ENCODE measurements around the gene BFSP2. TPM values are rescaled to one million over a fixed set of nuclear protein-coding genes. Genes with fewer than 3 reads are reported as not detected.
A peak's percentile ranks its signal among the peaks of the same experiment; 100 is the strongest.
"Not testable (repeated sequence)": the region's sequence is repeated elsewhere in the genome, so short reads cannot be mapped to it uniquely, and the experiment has no call there.

The BFSP2 gene
- total RNA-seq, 1 donor from 2014 or later: not detected

DNA sequence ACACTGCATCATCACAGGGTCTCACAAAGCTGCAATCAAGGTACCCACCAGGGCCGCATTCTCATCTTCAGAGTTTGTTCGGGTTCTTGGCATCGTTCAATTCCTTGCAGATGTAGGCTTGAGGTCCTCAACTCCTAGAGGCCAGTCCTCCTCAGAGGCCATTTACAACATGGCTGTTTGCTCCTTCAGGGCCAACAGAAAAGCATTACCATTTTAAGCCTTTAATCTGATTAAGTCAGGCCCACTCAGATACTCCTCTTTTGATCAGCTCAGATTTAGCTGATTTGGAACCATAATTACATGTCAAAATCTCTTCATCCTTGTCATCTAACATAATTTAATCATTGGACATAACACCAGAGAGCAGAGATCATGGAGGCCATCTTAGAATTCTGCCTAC lies 55.4 kb downstream of the BFSP2 start:
- DNase-seq (ENCODE audit: low read depth in 2 of 2): no peak

DNA sequence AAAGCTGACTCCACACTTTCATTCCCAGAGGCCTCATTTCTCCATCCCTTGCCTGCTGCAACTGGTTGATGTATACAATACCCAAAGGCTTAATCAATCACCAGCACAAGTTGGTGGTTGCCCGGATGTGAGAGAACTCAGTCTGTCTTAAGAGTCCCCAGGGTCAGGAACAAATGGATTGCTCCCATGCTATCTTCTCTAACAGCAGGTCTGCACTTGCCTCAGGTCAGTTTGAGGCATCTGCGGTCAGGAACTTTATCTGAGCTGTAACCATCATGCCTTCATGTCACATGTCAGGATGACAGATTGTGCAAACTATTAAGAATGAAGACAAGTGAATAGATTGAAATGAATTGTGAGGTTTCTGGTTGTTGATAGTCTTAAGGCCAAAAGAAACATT lies 56.1 kb downstream of the BFSP2 start:
- DNase-seq (ENCODE audit: low read depth in 2 of 2): no peak

DNA sequence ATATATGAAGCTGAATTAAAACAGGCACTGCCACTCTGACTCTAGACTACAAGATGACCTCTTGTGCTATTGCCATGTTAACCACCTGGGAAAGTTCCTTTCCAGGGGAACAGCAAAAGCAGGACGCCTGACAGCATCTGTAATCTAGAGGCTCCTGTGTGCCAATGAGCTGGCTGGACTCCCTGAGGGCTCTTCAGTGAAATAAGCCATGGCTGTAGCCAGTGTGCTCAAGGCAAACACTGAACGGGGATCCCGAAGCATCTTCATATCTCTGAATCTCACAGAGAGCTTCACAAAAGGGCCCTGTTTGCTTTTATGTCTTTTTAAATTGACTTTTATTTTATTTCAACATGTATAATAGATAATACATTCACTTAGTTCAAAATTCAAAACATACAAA lies 57.2 kb downstream of the BFSP2 start:
- no peak for DNase-seq (ENCODE audit: low read depth in 2 of 2)

DNA sequence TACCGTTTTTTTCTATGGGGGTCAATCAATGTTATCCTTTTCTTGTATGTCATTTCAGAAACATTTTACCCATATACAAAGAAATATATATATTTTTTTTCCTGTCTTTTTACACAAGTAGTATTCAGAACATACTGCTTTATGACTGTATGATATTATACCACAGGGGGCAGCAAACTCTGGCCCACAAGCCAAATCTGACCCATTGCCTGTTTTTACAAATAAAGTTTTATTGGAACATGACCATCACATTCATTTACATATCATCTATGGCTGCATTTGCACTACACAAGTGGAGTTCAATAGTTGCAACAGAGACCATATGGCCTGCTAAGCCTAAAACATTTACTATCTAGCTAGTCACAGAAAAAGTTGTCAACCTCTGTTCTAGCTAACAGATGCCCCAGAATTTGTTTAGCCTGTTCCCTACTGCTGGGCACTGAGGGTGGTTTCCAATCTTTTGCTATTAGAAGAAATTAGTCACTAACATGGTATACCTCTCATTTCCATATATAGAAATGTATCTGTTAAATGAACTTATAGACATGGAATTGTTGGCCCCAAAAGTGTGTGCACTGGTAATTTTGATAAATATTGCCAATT lies 57.7 kb downstream of the BFSP2 start:
- peak; percentile 14 to 31 for DNase-seq (ENCODE audit: low read depth in 2 of 2)

DNA sequence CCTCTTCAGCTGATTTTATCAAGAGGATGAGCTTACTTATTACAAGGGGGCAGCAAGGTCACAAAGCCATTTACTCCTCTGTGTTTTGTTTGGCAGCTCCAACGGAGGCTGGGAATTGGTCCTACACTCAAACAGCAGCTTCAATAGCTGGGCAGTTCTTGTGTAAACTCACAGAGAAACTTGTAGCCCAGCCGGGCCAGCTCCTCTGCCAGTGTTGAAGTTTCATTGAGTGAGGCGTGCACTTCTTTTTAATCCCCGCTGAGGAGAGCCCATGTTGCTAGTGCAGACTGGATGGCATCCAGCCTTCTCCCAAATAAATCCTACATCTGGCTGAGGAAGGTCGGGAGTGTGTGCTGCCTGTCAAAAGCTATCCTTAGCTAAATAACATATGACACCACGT lies 59.5 kb downstream of the BFSP2 start:
- DNase-seq (ENCODE audit: low read depth in 2 of 2): peak in 1 of 2 donors; percentile 36

DNA sequence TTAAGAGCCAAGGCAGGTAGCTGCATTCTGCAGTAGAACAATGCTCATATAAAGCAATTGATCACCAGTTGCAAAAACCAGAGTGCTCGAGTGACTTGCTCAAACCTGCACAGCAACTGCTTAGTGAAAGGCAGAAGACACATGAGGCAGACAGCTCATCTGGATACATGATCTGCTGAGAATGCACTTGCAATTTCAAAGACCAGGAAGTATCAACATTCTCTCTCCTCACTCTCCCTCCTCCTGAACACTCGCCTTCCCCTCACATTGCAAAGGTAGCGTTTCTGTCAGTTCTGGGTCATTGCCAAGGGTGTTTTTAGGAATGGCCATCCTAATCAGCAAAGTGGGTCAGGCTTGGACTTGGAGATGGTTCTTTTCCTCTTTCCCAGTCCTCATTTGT lies 61.0 kb downstream of the BFSP2 start:
- no peak for DNase-seq (ENCODE audit: low read depth in 2 of 2)

DNA sequence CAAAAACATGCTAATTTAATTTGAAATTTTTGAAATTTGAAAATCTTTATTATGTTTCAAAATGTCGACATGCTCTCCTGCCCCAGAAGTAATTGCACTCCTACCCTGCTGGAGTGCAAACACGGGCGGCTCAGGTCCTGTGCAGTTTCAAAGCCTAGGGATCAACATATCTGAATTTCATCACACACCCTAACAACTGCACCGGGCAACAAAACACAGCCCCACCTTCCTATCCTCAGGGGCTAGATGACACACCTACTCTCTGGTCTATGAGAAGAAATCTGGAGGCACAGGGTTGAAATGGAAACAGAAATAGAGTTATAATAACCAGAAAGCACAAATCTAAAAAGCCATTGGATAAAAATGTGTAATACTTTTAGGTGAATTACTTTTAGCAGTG lies 61.4 kb downstream of the BFSP2 start:
- DNase-seq (ENCODE audit: low read depth in 2 of 2): no peak

DNA sequence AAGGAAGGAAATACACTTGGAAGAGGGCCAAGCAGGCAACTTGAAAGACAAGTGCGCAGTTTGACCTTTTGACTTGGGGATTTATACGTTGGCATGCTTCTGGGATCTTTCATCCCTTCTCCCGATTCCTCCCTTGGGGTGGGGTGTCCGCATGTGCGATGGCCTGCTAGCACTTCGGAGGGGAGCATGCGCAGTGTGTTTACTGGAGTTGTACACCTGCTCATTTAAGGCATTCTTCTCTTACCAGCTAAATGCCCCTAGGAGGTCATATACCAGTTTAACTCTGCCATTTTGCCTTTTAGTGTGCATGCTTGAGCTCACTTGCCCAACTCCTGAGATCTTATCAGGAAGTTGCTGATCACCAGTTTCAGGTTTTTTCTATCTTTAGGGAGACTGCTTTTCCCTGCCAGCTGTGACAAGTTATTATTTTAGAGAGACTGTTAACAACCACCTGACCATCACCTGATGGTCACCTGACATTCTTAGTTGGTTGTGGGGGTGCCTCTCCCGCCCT lies 63.5 kb downstream of the BFSP2 start:
- peak in 1 of 2 donors; percentile 24 for DNase-seq (ENCODE audit: low read depth in 2 of 2)

DNA sequence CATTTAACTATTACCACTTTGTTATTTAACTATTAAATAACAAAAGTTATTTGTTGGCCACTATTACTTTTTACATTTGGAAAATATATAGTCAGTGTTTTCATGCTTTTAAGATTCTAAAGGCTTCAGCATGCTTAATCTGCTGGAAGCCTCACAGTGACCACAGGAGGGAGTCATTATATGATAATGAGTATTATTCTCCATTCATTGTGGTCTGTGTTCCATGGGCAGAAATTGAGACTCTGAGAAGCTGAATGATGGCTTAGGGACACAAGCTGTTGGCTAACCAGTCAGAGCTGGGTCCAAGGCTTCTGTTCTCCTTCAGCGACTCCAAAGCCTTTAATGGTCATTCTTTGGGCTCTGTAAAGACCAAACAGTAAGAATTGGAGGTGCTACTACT lies 64.7 kb downstream of the BFSP2 start:
- peak; percentile 41 to 66 for DNase-seq (ENCODE audit: low read depth in 2 of 2)

DNA sequence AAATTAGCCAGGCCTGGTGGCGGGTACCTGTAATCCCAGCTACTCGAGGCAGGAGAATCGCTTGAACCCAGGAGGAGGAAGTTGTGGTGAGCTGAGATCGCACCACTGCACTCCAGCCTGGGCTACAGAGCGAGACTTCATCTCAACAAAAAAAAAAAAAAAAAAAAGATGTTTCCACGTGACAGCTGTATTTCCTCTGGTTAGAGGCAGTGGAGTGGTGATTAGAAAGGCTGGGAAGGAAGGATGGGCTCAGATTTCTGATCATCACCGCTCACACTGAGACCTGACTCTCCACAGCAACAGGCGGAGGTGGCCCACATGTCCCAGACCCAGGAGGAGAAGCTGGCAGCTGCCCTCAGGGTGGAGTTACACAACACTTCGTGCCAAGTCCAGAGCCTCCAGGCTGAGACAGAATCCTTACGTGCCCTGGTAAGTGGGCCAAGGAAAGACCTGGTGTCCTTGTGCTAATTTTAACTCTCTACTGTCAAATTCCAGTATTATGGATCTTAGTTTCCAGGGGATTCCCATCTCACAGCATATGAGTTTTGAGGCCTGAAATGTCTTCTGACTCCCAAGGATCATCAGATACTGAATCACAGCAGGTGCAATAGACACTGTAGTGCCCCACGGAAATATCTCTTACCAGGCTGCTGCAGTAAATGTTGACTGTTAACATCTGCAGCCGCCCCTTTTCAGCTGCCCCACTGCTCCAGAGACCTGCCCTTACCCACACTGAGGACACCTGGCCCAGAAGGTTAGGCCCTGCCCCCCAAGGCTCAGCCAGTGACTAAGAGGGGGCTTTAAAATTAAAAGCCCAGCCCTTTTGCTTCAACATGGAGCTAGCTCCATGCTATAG lies 66.9 kb downstream of the BFSP2 start:
- DNase-seq (ENCODE audit: low read depth in 2 of 2): no peak

DNA sequence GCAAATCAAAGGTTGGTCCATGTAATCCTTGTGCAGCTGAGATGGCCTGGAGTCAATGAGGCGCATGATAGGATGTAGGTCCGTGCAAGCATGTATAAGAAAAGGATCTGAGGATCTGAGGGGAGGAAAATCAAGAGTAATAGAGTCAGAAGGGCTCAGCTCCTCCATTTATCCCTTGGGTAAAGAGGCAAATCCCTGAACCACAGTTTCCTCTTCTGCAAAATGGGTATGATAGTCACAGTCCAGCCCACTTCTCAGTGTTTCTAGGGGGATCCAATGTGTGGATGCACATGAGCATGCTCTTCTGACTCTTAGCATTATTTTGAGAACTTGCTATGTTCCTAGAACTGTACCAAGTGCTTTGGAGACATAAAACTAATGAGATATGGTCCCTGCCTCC lies 67.9 kb downstream of the BFSP2 start:
- no peak for DNase-seq (ENCODE audit: low read depth in 2 of 2)

DNA sequence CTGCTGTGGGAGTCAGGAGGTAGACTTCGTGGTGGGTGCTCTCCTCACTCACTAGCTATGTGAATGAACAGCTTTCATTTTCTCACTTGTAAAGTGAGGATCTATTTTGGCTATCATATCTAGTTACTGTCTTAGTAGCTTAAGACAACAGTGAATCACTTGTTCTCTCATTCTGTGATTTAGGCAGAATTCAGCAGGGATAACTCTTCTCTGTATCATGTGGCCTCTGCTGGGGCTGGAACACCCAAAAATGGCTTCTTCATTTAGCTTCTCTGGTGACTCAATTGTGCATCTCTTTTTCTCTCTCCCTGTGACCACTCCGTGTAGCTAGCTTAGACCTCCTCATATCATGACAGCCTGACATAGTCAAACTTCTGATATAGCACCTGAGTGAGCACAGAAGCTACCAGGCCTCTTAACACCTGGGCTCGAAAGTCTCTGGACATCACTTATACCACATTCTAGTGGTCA lies 68.4 kb downstream of the BFSP2 start:
- no peak for DNase-seq (ENCODE audit: low read depth in 2 of 2)

DNA sequence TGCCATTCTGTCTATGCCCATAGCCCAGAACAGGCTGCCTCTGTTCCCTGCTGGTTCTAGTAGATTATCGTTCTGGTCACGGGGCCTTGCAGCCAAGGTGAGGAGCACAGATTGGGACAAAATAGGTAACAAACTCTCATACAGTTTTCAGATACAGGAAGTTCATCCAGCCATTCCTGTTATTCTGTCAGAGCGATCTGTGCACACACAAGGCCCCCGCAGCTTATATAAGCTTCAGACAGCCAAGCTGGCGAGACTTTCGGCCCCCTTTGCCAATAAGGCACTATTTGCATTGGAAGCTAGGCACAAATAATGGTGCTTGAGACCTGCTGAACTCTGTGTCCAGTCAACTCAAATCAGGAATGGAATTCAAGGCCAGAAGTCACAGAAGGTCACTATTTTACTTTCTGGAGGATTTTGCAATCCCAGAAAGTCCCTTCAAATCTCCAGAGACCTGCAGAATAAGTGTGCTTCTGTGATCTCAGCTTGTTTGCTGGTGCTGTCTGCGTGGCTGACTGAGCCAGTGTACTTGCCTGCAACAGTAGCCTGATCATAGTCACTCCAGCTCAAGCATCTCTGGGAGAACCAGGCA lies 69.4 kb downstream of the BFSP2 start:
- no peak for DNase-seq (ENCODE audit: low read depth in 2 of 2)

DNA sequence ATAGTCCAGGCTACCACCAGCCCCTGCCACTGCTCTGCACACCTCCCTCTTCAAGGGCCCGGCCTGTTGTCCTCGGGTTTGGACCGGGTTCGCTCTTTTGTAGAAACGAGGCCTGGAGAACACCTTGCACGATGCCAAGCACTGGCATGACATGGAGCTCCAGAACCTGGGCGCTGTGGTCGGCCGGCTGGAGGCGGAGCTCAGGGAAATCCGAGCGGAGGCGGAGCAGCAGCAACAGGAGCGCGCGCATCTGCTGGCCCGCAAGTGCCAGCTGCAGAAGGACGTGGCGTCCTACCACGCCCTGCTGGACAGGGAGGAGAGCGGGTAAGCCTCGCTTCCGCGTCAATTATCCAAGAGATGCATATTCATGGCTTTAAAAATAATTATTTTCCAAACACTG lies 72.4 kb downstream of the BFSP2 start:
- no peak for DNase-seq (ENCODE audit: low read depth in 2 of 2)

DNA sequence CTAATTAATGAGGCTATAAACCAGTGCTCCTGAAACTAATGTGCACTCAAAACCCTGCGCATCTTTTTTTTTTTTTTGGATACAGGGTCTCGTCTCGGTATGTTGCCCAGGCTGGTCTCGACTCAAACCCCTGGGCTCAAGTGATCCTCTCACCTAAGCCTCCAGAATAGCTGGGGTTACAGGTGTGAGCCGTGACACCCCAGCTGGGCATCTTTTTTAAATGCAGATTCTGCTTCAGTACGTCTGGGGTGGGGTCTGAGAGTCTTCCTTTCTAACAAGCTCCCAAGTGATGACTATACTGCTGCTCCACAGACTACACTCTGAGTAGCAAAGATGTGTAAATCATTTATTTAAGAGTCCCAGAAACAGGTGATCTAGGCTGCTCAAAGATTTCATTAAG lies 73.0 kb downstream of the BFSP2 start:
- DNase-seq (ENCODE audit: low read depth in 2 of 2): no peak

DNA sequence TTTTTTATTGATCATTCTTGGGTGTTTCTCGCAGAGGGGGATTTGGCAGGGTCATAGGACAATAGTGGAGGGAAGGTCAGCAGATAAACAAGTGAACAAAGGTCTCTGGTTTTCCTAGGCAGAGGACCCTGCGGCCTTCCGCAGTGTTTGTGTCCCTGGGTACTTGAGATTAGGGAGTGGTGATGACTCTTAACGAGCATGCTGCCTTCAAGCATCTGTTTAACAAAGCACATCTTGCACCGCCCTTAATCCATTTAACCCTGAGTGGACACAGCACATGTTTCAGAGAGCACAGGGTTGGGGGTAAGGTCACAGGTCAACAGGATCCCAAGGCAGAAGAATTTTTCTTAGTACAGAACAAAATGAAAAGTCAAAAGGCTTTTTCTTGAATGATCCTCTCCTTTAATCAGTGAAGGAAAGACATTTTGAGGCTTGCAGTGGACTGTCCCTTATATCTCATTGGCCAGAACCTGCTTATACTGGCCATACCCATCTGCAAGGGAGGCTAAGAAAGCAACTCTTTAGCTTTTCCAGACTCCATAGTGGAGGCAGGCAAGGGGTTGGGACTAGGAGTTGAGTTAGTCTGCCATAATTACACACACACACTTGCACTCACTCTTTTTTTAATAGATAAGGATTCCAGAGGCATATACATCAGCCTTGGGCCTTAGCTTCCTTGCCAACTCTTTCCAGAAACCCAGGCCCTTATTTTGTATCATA lies 73.8 kb downstream of the BFSP2 start:
- DNase-seq (ENCODE audit: low read depth in 2 of 2): not testable (repeated sequence)

DNA sequence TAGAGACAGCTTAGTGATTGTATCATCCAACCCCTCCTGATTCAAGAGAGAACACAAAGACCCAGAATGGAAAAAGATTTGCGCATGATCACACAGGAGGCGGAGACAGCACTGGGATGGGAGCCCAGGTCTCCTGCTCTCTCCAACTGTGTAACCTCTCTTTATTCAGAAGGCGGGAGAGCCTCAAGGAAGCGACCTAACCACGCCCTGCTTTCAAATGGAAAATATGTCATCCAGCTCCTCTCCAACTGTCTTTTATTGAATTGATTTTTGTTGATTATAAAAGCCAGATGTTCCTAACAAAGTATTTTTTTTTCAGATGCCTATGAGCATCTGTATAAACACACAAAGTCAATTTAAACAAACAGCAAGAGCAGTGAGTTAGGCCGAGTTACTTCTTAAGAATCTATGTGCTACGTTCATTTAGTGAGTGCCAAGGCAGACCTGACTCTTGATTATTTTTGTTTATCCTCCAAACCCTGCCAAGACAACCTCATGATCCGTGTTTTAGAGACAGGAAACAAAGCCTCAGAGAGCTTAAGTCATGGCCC lies 74.5 kb downstream of the BFSP2 start:
- peak; percentile 20 to 26 for DNase-seq (ENCODE audit: low read depth in 2 of 2)

DNA sequence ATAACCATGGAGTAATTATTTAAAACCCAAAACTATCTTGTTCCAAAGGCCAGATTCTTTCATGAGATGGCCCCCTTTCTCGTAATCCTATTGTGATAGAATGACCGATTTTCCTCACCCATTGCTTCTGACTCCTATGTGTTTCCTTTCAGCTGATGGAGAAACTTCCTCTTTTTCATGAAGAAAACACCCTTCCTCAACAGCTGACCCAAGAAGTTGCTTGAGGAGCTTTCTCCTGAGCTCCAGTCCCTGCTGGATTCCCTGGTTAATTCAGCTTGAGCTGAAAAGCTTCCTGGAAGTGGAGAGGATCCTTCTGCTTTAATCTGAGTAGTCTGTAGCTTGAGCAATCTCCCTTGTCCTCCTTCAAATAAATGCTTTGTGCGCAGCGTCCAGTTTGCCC lies 75.0 kb downstream of the BFSP2 start:
- peak in 1 of 2 donors; percentile 7 for DNase-seq (ENCODE audit: low read depth in 2 of 2)

DNA sequence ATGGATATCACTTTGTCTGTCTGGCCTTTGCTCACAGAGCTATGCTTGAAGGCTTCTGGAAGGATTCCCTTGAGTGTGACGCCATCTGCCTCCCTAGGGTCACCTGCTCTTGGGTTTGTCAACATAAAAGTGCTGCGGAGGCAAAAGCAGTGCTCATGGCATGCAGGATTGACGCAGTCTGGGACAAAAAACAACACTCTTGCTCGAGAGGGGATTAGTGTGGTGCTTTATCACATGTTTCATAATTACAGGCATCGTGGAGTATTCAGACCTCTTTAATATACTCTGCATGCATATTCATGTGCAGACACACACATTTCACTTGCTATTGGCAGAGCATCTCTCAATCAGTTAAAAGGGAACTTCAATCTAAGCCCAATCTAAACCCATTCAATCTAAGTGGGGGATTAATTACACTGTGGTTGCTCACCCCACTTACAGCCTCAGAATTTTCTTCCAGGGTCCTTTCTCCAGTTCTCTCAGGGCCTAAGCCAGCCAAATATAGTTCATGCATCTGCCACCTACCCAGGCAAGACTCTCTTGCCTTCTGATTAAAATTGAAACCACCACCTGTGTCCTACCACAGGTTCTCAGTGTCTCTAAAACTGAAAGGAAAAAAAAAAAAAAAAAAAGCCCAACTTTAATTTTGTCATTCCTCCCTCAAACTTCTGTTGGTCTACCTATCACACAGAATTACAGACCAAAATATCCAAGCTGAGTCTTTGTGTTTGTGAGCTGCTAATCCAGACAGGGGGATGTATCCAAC lies 75.6 kb downstream of the BFSP2 start:
- DNase-seq (ENCODE audit: low read depth in 2 of 2): no peak

DNA sequence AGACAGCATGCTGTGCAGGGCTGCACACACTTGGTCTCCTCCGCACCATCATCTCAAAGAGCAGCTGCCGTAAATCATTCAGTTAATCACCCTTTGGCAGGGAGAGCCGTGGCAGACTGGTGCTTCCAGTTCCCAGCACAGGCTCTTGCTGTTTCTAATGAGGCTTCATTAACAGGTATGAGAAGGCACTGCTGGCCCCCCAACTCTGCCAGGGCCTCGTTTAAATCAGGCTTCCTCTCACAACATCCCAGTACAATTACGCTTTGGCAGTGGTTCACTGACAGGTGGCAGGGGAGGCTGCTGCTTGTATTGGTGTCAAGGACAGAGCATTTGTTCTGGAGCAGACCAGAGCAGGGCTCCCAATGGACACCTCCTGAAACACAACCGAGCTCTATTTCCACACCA lies 77.1 kb downstream of the BFSP2 start:
- no peak for DNase-seq (ENCODE audit: low read depth in 2 of 2)

DNA sequence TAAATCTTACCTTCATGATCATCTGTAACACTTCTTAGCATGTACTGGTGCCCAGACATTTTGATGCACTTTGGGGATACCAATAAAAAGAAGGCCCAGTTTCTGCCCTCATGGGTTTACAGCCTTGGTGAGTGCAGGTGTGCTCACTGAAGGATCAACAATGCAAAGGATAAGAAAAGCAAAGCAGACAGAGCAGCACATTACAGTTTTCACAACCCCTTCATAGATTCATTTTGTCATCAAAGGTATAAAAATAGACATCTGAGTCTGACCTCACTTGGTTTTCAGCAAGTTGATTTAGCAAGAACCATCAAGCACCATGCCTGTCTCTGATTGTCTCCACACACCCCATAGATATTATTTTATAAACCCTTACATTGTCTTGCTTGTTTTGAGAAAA lies 77.6 kb downstream of the BFSP2 start:
- DNase-seq (ENCODE audit: low read depth in 2 of 2): no peak
